Activated naive CD8-positive, alpha-beta T cell (primary cell): ENCODE data around the gene COPG2.
A peak's percentile ranks its signal among the peaks of the same experiment; 100 is the strongest.

Experiments used
- H3K27ac Mint-ChIP-seq: one replicate; pipeline ENCODE4 v1.8.0; 2021; ENCODE audit warnings: mixed read lengths
- H3K27me3 Mint-ChIP-seq: one replicate; pipeline ENCODE4 v1.8.0; 2021; ENCODE audit warnings: mixed read lengths
- H3K36me3 Mint-ChIP-seq: one replicate; pipeline ENCODE4 v1.8.0; 2021; ENCODE audit warnings: mixed read lengths
- H3K4me1 Mint-ChIP-seq: one replicate; pipeline ENCODE4 v1.8.0; 2021; ENCODE audit warnings: low read depth, mixed read lengths
- H3K4me3 Mint-ChIP-seq: one replicate; pipeline ENCODE4 v1.8.0; 2021; ENCODE audit warnings: mild to moderate bottlenecking, mixed read lengths
- H3K9me3 Mint-ChIP-seq: one replicate; pipeline ENCODE4 v1.8.0; 2021; ENCODE audit warnings: low read depth, mixed read lengths

The COPG2 gene

GRCh38 chr7:130488392-130489139 lies 180.0 kb downstream of the COPG2 start:
- Mint-ChIP-seq H3K9me3 (no peaks in the 10 kb centered on the region), H3K36me3 (peaks cover 3% of the 10 kb centered on the region), H3K27ac (peak overlapping the region; percentile 8), H3K27me3 (peaks cover 8% of the 10 kb centered on the region), H3K4me3 (no peak overlapping the region), H3K4me1 (peaks cover 34% of the 10 kb centered on the region)

GRCh38 chr7:130486954-130487436 lies 181.6 kb downstream of the COPG2 start:
- Mint-ChIP-seq H3K4me3 (peak overlapping the region; percentile 88), H3K4me1 (peaks cover 28% of the 10 kb centered on the region), H3K36me3 (peaks cover 3% of the 10 kb centered on the region), H3K27me3 (peaks cover 3% of the 10 kb centered on the region), H3K27ac (peak overlapping the region; percentile 85), H3K9me3 (no peaks in the 10 kb centered on the region)

- Mint-ChIP-seq H3K4me3 (peak overlapping the region; percentile 88), H3K27ac (peak overlapping the region; percentile 85), H3K27me3 (peaks cover 3% of the 10 kb centered on the region), H3K4me1 (peaks cover 27% of the 10 kb centered on the region), H3K9me3 (no peaks in the 10 kb centered on the region), H3K36me3 (peaks cover 3% of the 10 kb centered on the region)
Observed at GRCh38 chr7:130486114-130486953, 182.2 kb downstream of the COPG2 start.

- Mint-ChIP-seq H3K9me3 (no peaks in the 10 kb centered on the region), H3K4me1 (peaks cover 23% of the 10 kb centered on the region), H3K4me3 (peak overlapping the region; percentile 88), H3K36me3 (peaks cover 3% of the 10 kb centered on the region), H3K27me3 (peaks cover 3% of the 10 kb centered on the region), H3K27ac (peak overlapping the region; percentile 62)
Observed at GRCh38 chr7:130485734-130486113, 182.8 kb downstream of the COPG2 start.

GRCh38 chr7:130483031-130483430 lies 185.5 kb downstream of the COPG2 start:
- Mint-ChIP-seq H3K9me3 (peaks cover 3% of the 10 kb centered on the region), H3K4me3 (no peak overlapping the region), H3K4me1 (peaks cover 23% of the 10 kb centered on the region), H3K27me3 (peaks cover 5% of the 10 kb centered on the region), H3K27ac (no peak overlapping the region), H3K36me3 (peaks cover under 1% of the 10 kb centered on the region)

- peaks cover 2% of the 10 kb centered on the region for H3K36me3 Mint-ChIP-seq
- H3K27me3 Mint-ChIP-seq: peaks cover 5% of the 10 kb centered on the region
- H3K4me3 Mint-ChIP-seq: no peak overlapping the region
- H3K27ac Mint-ChIP-seq: no peak overlapping the region
- peaks cover 18% of the 10 kb centered on the region for H3K4me1 Mint-ChIP-seq
- H3K9me3 Mint-ChIP-seq: peaks cover 3% of the 10 kb centered on the region
Observed at GRCh38 chr7:130481898-130482297, 186.7 kb downstream of the COPG2 start.

GRCh38 chr7:130479716-130480400 lies 188.7 kb downstream of the COPG2 start:
- Mint-ChIP-seq H3K27ac (no peak overlapping the region), H3K36me3 (peaks cover 2% of the 10 kb centered on the region), H3K27me3 (peaks cover 5% of the 10 kb centered on the region), H3K9me3 (peaks cover 3% of the 10 kb centered on the region), H3K4me1 (peaks cover 2% of the 10 kb centered on the region), H3K4me3 (no peak overlapping the region)

GRCh38 chr7:130478991-130479390 lies 189.6 kb downstream of the COPG2 start:
- H3K27me3 Mint-ChIP-seq: peaks cover 5% of the 10 kb centered on the region
- peaks cover 3% of the 10 kb centered on the region for H3K9me3 Mint-ChIP-seq
- no peak overlapping the region for H3K4me3 Mint-ChIP-seq
- no peak overlapping the region for H3K27ac Mint-ChIP-seq
- H3K4me1 Mint-ChIP-seq: no peaks in the 10 kb centered on the region
- H3K36me3 Mint-ChIP-seq: peaks cover 2% of the 10 kb centered on the region

- Mint-ChIP-seq H3K27ac (no peak overlapping the region), H3K27me3 (peaks cover 2% of the 10 kb centered on the region), H3K36me3 (peaks cover 2% of the 10 kb centered on the region), H3K9me3 (peaks cover 3% of the 10 kb centered on the region), H3K4me1 (no peaks in the 10 kb centered on the region), H3K4me3 (no peak overlapping the region)
Observed at GRCh38 chr7:130476297-130477150, 192.0 kb downstream of the COPG2 start.

GRCh38 chr7:130475776-130476175 lies 192.8 kb downstream of the COPG2 start:
- Mint-ChIP-seq H3K27ac (no peak overlapping the region), H3K4me1 (no peaks in the 10 kb centered on the region), H3K36me3 (peaks cover 2% of the 10 kb centered on the region), H3K9me3 (peaks cover 3% of the 10 kb centered on the region), H3K27me3 (peaks cover 2% of the 10 kb centered on the region), H3K4me3 (no peak overlapping the region)

- Mint-ChIP-seq H3K36me3 (peaks cover 2% of the 10 kb centered on the region), H3K9me3 (peaks cover 3% of the 10 kb centered on the region), H3K4me3 (no peak overlapping the region), H3K4me1 (peaks cover 2% of the 10 kb centered on the region), H3K27me3 (no peaks in the 10 kb centered on the region), H3K27ac (no peak overlapping the region)
Observed at GRCh38 chr7:130473876-130474275, 194.7 kb downstream of the COPG2 start.

- peaks cover 2% of the 10 kb centered on the region for H3K36me3 Mint-ChIP-seq
- H3K27me3 Mint-ChIP-seq: no peaks in the 10 kb centered on the region
- H3K9me3 Mint-ChIP-seq: peaks cover under 1% of the 10 kb centered on the region
Observed at GRCh38 chr7:130473289-130473688, 195.3 kb downstream of the COPG2 start.

GRCh38 chr7:130471974-130472373 lies 196.6 kb downstream of the COPG2 start:
- Mint-ChIP-seq H3K9me3 (no peaks in the 10 kb centered on the region), H3K4me1 (peaks cover 2% of the 10 kb centered on the region), H3K36me3 (no peaks in the 10 kb centered on the region), H3K4me3 (no peak overlapping the region), H3K27me3 (no peaks in the 10 kb centered on the region), H3K27ac (no peak overlapping the region)

More at GRCh38 chr7:130473289-130473688, 195.3 kb downstream of the COPG2 start:
- no peak overlapping the region for H3K4me3 Mint-ChIP-seq
- H3K27ac Mint-ChIP-seq: no peak overlapping the region
- peaks cover 2% of the 10 kb centered on the region for H3K4me1 Mint-ChIP-seq

- Mint-ChIP-seq H3K36me3 (no peaks in the 10 kb centered on the region), H3K27ac (no peak overlapping the region), H3K4me1 (peaks cover 12% of the 10 kb centered on the region), H3K27me3 (no peaks in the 10 kb centered on the region), H3K4me3 (no peak overlapping the region), H3K9me3 (no peaks in the 10 kb centered on the region)
Observed at GRCh38 chr7:130468612-130469011, 199.9 kb downstream of the COPG2 start.
